GM19324 (cell line): ENCODE data around the gene CA6.
"Not testable (repeated sequence)": the region's sequence is repeated elsewhere in the genome, so short reads cannot be mapped to it uniquely, and the experiment has no call there.

Experiments
- ATAC-seq: cut with Tn5 transposase; IDR thresholded peaks from one replicate; pipeline ENCODE4 v1.9.1; 2021; ENCODE audit warnings: mild to moderate bottlenecking, moderate library complexity; ENCODE audit not compliant: unreplicated experiment, low FRiP score

The CA6 gene

GRCh38 chr1:8945568-8945967, at the start of gene CA6:
Gene CA6 (plus strand): TSS chr1:8945868. CDS start chr1:8945887, 19 bp downstream.
- no peak for ATAC-seq

GRCh38 chr1:8896775-8897174, 48.9 kb upstream of the CA6 start:
- not testable (repeated sequence) for ATAC-seq

GRCh38 chr1:8897505-8897904, 48.2 kb upstream of the CA6 start:
- not testable (repeated sequence) for ATAC-seq

GRCh38 chr1:8898418-8898817, 47.2 kb upstream of the CA6 start:
- ATAC-seq: not testable (repeated sequence)

- no peak for ATAC-seq
Observed at GRCh38 chr1:8899046-8899445, 46.6 kb upstream of the CA6 start.

- ATAC-seq: not testable (repeated sequence)
Observed at GRCh38 chr1:8900684-8901083, 45.0 kb upstream of the CA6 start.

GRCh38 chr1:8902765-8903164, 42.9 kb upstream of the CA6 start:
- ATAC-seq: no peak

GRCh38 chr1:8903410-8903809, 42.3 kb upstream of the CA6 start:
- no peak for ATAC-seq

- ATAC-seq: no peak
Observed at GRCh38 chr1:8903908-8904650, 41.6 kb upstream of the CA6 start.

GRCh38 chr1:8905582-8906191, 40.0 kb upstream of the CA6 start:
- no peak for ATAC-seq

- ATAC-seq: no peak
Observed at GRCh38 chr1:8908388-8909151, 37.1 kb upstream of the CA6 start.

- ATAC-seq: no peak
Observed at GRCh38 chr1:8910331-8910730, 35.3 kb upstream of the CA6 start.

GRCh38 chr1:8910914-8911313, 34.8 kb upstream of the CA6 start:
- ATAC-seq: no peak

- ATAC-seq: no peak
Observed at GRCh38 chr1:8911416-8912309, 34.0 kb upstream of the CA6 start.

- no peak for ATAC-seq
Observed at GRCh38 chr1:8913457-8913856, 32.2 kb upstream of the CA6 start.

- ATAC-seq: no peak
Observed at GRCh38 chr1:8914466-8914865, 31.2 kb upstream of the CA6 start.

GRCh38 chr1:8915446-8915845, 30.2 kb upstream of the CA6 start:
- no peak for ATAC-seq

- not testable (repeated sequence) for ATAC-seq
Observed at GRCh38 chr1:8917536-8917935, 28.1 kb upstream of the CA6 start.

- no peak for ATAC-seq
Observed at GRCh38 chr1:8922962-8923361, 22.7 kb upstream of the CA6 start.

- ATAC-seq: no peak
Observed at GRCh38 chr1:8925406-8925805, 20.3 kb upstream of the CA6 start.
